GM10248 (cell line): ENCODE results near the gene NUDT22.

ENCODE experiments used
- CTCF ChIA-PET: fragments of 300-600 bp; sonication (Branson Sonifier 250); formaldehyde crosslinking; extraction: SDS; loops from one replicate; lab custom pipeline; 2021; ENCODE audit warnings: antibody characterized with exemption; lab: Yijun Ruan, JAX
- POLR2A ChIA-PET: fragments of 350-650 bp; sonication (Branson Sonifier 250); formaldehyde crosslinking; extraction: SDS; loops from one replicate; lab custom pipeline; 2020; ENCODE audit warnings: antibody characterized with exemption; lab: Yijun Ruan, JAX
- DNase-seq: peaks from one replicate; pipeline ENCODE4 v3.0.0; 2012; ENCODE audit errors: extremely low spot score
- CTCF ChIP-seq: IDR thresholded peaks from 2 replicates; pipeline ENCODE4 v1.5.1; 2012; ENCODE audit warnings: mild to moderate bottlenecking, low read depth; ENCODE audit errors: extremely low read depth, missing control alignments, control extremely low read depth

The NUDT22 gene

GRCh38 chr11:64225608-64226506 is at the start of gene NUDT22, which contains the start of gene TRPT1:
TSS of gene NUDT22 (plus strand) at chr11:64226274. CDS start at chr11:64226653, 379 bp downstream.
TSS of gene TRPT1 (minus strand) at chr11:64226186. CDS start at chr11:64225860, 326 bp downstream.
- TF ChIP-seq CTCF: peak; percentile 22
- POLR2A ChIA-PET: interaction anchor here (0.9 to 3.8 kb wide), 6 partner anchors 9 to 59 kb away, joined by 3 to 21 read pairs (median 6); partner anchors contain the start of genes BAD, FERMT3 and FKBP2
- CTCF ChIA-PET: interaction anchor here (0.9 to 30.9 kb wide), 11 partner anchors 11 to 129 kb away, joined by 3 to 368 read pairs (median 5); partner anchors contain the start of genes FERMT3, FKBP2 and PLCB3

GRCh38 chr11:64176751-64177150 is 49.3 kb upstream of the NUDT22 start:
- no peak for TF ChIP-seq CTCF
- CTCF ChIA-PET: no interaction called here
- DNase-seq: no peak
- POLR2A ChIA-PET: interaction anchor here (0.6 to 0.7 kb wide), 2 partner anchors 48 to 141 kb away, joined by 6 read pairs; partner anchors contain the start of gene PRDX5

More at GRCh38 chr11:64225608-64226506, at the start of gene NUDT22, which contains the start of gene TRPT1:
- peak; percentile 93 for DNase-seq

GRCh38 chr11:64178203-64178602 is 47.9 kb upstream of the NUDT22 start:
- no peak for DNase-seq
- TF ChIP-seq CTCF: no peak
- CTCF ChIA-PET: interaction anchor here (1.0 kb wide), 1 partner anchor 13 kb away, joined by 3 read pairs; no protein-coding TSS in a partner anchor
- POLR2A ChIA-PET: no interaction called here

- ChIA-PET POLR2A (no interaction called here), CTCF (interaction anchor here (1.0 kb wide), 1 partner anchor 25 kb away, joined by 3 read pairs; no protein-coding TSS in a partner anchor)
- TF ChIP-seq CTCF: no peak
- DNase-seq: no peak
Observed at GRCh38 chr11:64178951-64179639, 47.0 kb upstream of the NUDT22 start.

GRCh38 chr11:64180891-64181290 is 45.2 kb upstream of the NUDT22 start:
- TF ChIP-seq CTCF: no peak
- ChIA-PET POLR2A (interaction anchor here (0.6 to 1.0 kb wide), 3 partner anchors 58 to 181 kb away, joined by 3 read pairs; partner anchors contain the start of gene PPP1R14B), CTCF (interaction anchor here (1.0 to 2.0 kb wide), 4 partner anchors 14 to 413 kb away, joined by 3 to 8 read pairs (median 4); no protein-coding TSS in a partner anchor)

More at GRCh38 chr11:64180891-64181290, 45.2 kb upstream of the NUDT22 start:
- DNase-seq: no peak
